CD14-positive monocyte (primary cell): ENCODE measurements around the gene MEGF8. TPM values are rescaled to one million over a fixed set of nuclear protein-coding genes. Genes with fewer than 3 reads are reported as not detected.
"Not testable (repeated sequence)": the region's sequence is repeated elsewhere in the genome, so short reads cannot be mapped to it uniquely, and the experiment has no call there.

Experiments used
- DNase-seq, 3 donors: peaks; one replicate each; pipeline ENCODE4 v3.0.0-alpha.2; 2011 to 2022
- H2AFZ ChIP-seq: 2 replicates; pipeline ENCODE4 v1.6.0; 2012; ENCODE audit warnings: mild to moderate bottlenecking, low read depth, low read length, inconsistent platforms; ENCODE audit not compliant: insufficient read depth, poor library complexity, severe bottlenecking
- H3K27ac ChIP-seq, 2 donors: 1 replicate in 1 of 2; 2 replicates in 1 of 2; pipeline ENCODE4 v1.5.1; 2012 to 2013; ENCODE audit warnings: low read length in 2 of 2, control low read depth in 1 of 2, inconsistent platforms in 1 of 2, low read depth in 1 of 2, mild to moderate bottlenecking in 1 of 2
- H3K27me3 ChIP-seq, 2 donors: one replicate each; pipeline versions ENCODE4 v1.6.0 to v1.6.1; 2011 to 2013; ENCODE audit warnings: low read length in 2 of 2; ENCODE audit not compliant: control insufficient read depth in 2 of 2, insufficient read depth in 2 of 2
- H3K36me3 ChIP-seq, 2 donors: replicated peaks in 1 of 2; 1 replicate in 1 of 2; 2 replicates in 1 of 2; pipeline versions ENCODE4 v1.5.1 to v1.6.1; 2012 to 2013; ENCODE audit warnings: low read length in 2 of 2, control low read depth in 1 of 2, inconsistent platforms in 1 of 2, mild to moderate bottlenecking in 1 of 2; ENCODE audit not compliant: insufficient read depth in 2 of 2, control insufficient read depth in 1 of 2
- H3K4me1 ChIP-seq, 2 donors: 1 replicate in 1 of 2; 2 replicates in 1 of 2; pipeline versions ENCODE4 v1.5.1 to v1.6.1; 2012 to 2013; ENCODE audit warnings: low read length in 2 of 2, control low read depth in 1 of 2, inconsistent platforms in 1 of 2, mild to moderate bottlenecking in 1 of 2, moderate library complexity in 1 of 2; ENCODE audit not compliant: insufficient read depth in 2 of 2, control insufficient read depth in 1 of 2
- H3K4me2 ChIP-seq: replicated peaks from 2 replicates; pipeline ENCODE3; 2012; ENCODE audit warnings: low read length, moderate library complexity, mild to moderate bottlenecking; ENCODE audit not compliant: poor library complexity, severe bottlenecking; ENCODE audit errors: extremely low read depth
- H3K4me3 ChIP-seq, 3 experiments: fragments of 200-600 bp in 1 of 3; sonication (generic) in 1 of 3; replicated peaks in 1 of 3; 1 replicate in 2 of 3; 2 replicates in 1 of 3; pipeline ENCODE4 v1.5.1; 2011 to 2013; ENCODE audit warnings: low read length in 3 of 3, mild to moderate bottlenecking in 3 of 3, control low read depth in 2 of 3, low read depth in 2 of 3, inconsistent platforms in 1 of 3, moderate library complexity in 1 of 3
- H3K79me2 ChIP-seq: 2 replicates; pipeline ENCODE4 v1.6.0; 2012; ENCODE audit warnings: mild to moderate bottlenecking, control low read depth, inconsistent platforms, low read length, moderate library complexity; ENCODE audit not compliant: insufficient read depth
- H3K9ac ChIP-seq: 2 replicates; pipeline ENCODE4 v1.6.0; 2017; ENCODE audit warnings: low read length, mild to moderate bottlenecking; ENCODE audit not compliant: insufficient read depth, poor library complexity, severe bottlenecking
- H3K9me3 ChIP-seq, 2 donors: replicated peaks in 1 of 2; 1 replicate in 1 of 2; 2 replicates in 1 of 2; pipeline versions ENCODE4 v1.5.1 to v1.6.1; 2012 to 2013; ENCODE audit warnings: low read length in 2 of 2, control low read depth in 1 of 2; ENCODE audit not compliant: control insufficient read depth in 1 of 2, insufficient read depth in 1 of 2
- H4K20me1 ChIP-seq: 2 replicates; pipeline ENCODE4 v1.6.0; 2012; ENCODE audit warnings: mild to moderate bottlenecking, low read length, control low read depth, moderate library complexity; ENCODE audit not compliant: insufficient read depth
- H3K27ac Mint-ChIP-seq, 7 donors: one replicate each; pipeline ENCODE4 v1.8.0; 2020; ENCODE audit warnings: mild to moderate bottlenecking in 7 of 7, mixed read lengths in 7 of 7, moderate library complexity in 6 of 7, inconsistent platforms in 2 of 7
- H3K27me3 Mint-ChIP-seq, 3 donors: one replicate each; pipeline ENCODE4 v1.8.0; 2021 to 2022; ENCODE audit warnings: low read depth in 3 of 3, mild to moderate bottlenecking in 3 of 3, mixed read lengths in 3 of 3, moderate library complexity in 3 of 3, inconsistent platforms in 1 of 3
- H3K36me3 Mint-ChIP-seq, 2 donors: one replicate each; pipeline ENCODE4 v1.8.0; 2020; ENCODE audit warnings: mixed read lengths in 2 of 2, inconsistent platforms in 1 of 2, mild to moderate bottlenecking in 1 of 2
- H3K4me1 Mint-ChIP-seq: one replicate; pipeline ENCODE4 v1.8.0; 2020; ENCODE audit warnings: mild to moderate bottlenecking, mixed read lengths
- H3K4me3 Mint-ChIP-seq, 2 donors: one replicate each; pipeline ENCODE4 v1.8.0; 2020; ENCODE audit warnings: mild to moderate bottlenecking in 2 of 2, mixed read lengths in 2 of 2, moderate library complexity in 1 of 2
- H3K9me3 Mint-ChIP-seq, 7 donors: one replicate each; pipeline ENCODE4 v1.8.0; 2020 to 2022; ENCODE audit warnings: mixed read lengths in 7 of 7, mild to moderate bottlenecking in 6 of 7, moderate library complexity in 6 of 7, inconsistent platforms in 2 of 7
- CTCF ChIP-seq: fragments of 200-600 bp; IDR thresholded peaks from one replicate; pipeline ENCODE4 v1.8.0; 2022; ENCODE audit warnings: antibody characterized with exemption, mild to moderate bottlenecking
- WGBS: methylation state at CpG from one replicate; pipeline ENCODE4 v1.1.5; 2013; ENCODE audit warnings: missing lambda C conversion rate; ENCODE audit not compliant: insufficient coverage; 5-methylcytosine and 5-hydroxymethylcytosine counted together
- intact Hi-C, 2 donors: fragments of 100-400 bp; cut with micrococcal nuclease; formaldehyde crosslinking; loops; one replicate each; pipeline versions ENCODE4 v1.15.0 to v1.15.1; 2023
- polyA plus RNA-seq, 3 donors: library from polyadenylated mRNA; depleted of rRNA in 1 of 3; unstranded in 2 of 3; stranded (reverse) in 1 of 3; fragments of 300-500 nt in 2 of 3; fragments of >200 nt in 1 of 3; fragmentation: Illumina TruSeq in 2 of 3; gene quantifications; 1 replicate in 2 of 3; 2 replicates in 1 of 3; pipeline ENCODE4 v1.2.3, GENCODE V29; 2012 to 2021

MEGF8 gene
- polyA plus RNA-seq, 3 donors, result 0.15 to 2.7 (median 0.27) TPM

GRCh38 chr19:42335374-42335936 lies 10.0 kb downstream of the MEGF8 start:
- Histone ChIP-seq H3K27me3 (no peaks in the 10 kb centered on the region), H3K36me3 (peaks cover 5 to 9% of the 10 kb centered on the region in 2 donors), H2AFZ (no peak overlapping the region), H3K27ac (no peak overlapping the region), H3K4me1 (peaks cover 0 to 5% of the 10 kb centered on the region in 2 donors), H3K4me3 (no peak overlapping the region), H3K9me3 (no peaks in the 10 kb centered on the region), H3K79me2 (no peaks in the 10 kb centered on the region), H3K9ac (no peak overlapping the region), H4K20me1 (no peaks in the 10 kb centered on the region), H3K4me2 (no peak overlapping the region)
- Mint-ChIP-seq H3K4me3 (no peak overlapping the region), H3K27ac (no peak overlapping the region), H3K9me3 (no peaks in the 10 kb centered on the region), H3K27me3 (peaks cover 0 to 4% (median 0%) of the 10 kb centered on the region in 3 donors), H3K36me3 (peaks cover 0 to 2% of the 10 kb centered on the region in 2 donors), H3K4me1 (peaks cover 2% of the 10 kb centered on the region)
- DNase-seq, result no peak
- TF ChIP-seq CTCF, result no peak
- WGBS, result 55% methylated on average over 5 of the region's 7 CpGs
- intact Hi-C loops, result no loop called here

DNA sequence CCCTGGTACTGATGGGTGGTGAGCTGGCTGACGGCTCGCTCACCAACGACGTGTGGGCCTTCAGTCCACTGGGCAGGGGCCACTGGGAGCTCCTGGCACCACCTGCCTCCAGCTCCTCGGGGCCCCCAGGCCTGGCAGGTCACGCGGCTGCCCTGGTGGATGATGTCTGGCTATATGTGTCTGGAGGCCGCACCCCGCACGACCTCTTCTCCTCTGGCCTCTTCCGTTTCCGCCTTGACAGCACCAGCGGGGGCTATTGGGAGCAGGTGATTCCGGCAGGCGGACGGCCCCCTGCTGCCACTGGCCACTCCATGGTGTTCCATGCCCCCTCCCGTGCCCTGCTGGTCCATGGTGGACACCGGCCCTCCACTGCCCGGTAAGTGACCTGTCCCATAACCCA lies 10.5 kb downstream of the MEGF8 start:
- Histone ChIP-seq H3K27me3 (no peaks in the 10 kb centered on the region), H3K4me3 (no peak overlapping the region), H3K79me2 (no peaks in the 10 kb centered on the region), H3K4me1 (peaks cover 0 to 5% of the 10 kb centered on the region in 2 donors), H2AFZ (no peak overlapping the region), H4K20me1 (no peaks in the 10 kb centered on the region), H3K27ac (no peak overlapping the region), H3K9ac (no peak overlapping the region), H3K9me3 (no peaks in the 10 kb centered on the region), H3K4me2 (no peak overlapping the region), H3K36me3 (peaks cover 5 to 9% of the 10 kb centered on the region in 2 donors)
- TF ChIP-seq CTCF, result no peak
- H3K27me3 Mint-ChIP-seq, result peaks cover 0 to 4% (median 0%) of the 10 kb centered on the region in 3 donors
- no peaks in the 10 kb centered on the region for H3K4me1 Mint-ChIP-seq
- no peak for DNase-seq
- H3K27ac Mint-ChIP-seq, result no peak overlapping the region
- H3K4me3 Mint-ChIP-seq, result no peak overlapping the region
- intact Hi-C loops, result no loop called here
- H3K9me3 Mint-ChIP-seq, result no peaks in the 10 kb centered on the region
- 97% methylated on average over 15 of the region's 19 CpGs for WGBS
- H3K36me3 Mint-ChIP-seq, result peaks cover 0 to 2% of the 10 kb centered on the region in 2 donors

GRCh38 chr19:42339126-42339860 lies 13.9 kb downstream of the MEGF8 start:
- H3K9me3 ChIP-seq, H3K27ac Mint-ChIP-seq, H3K27ac ChIP-seq, intact Hi-C loops, H3K9me3 Mint-ChIP-seq, H3K4me1 ChIP-seq, H3K4me3 Mint-ChIP-seq, H3K4me1 Mint-ChIP-seq, H3K36me3 Mint-ChIP-seq, H4K20me1 ChIP-seq, H3K4me2 ChIP-seq, H3K4me3 ChIP-seq, DNase-seq, H2AFZ ChIP-seq, H3K79me2 ChIP-seq, H3K9ac ChIP-seq, H3K27me3 Mint-ChIP-seq, H3K27me3 ChIP-seq: not testable (repeated sequence)
- 100% methylated on average over 2 of the region's 7 CpGs for WGBS
- H3K36me3 ChIP-seq, result peaks cover 5 to 13% of the 10 kb centered on the region in 2 donors
